ENCODE measurements around the gene NEK4.
A peak's percentile ranks its signal among the peaks of the same experiment; 100 is the strongest.

NEK4 gene

DNA sequence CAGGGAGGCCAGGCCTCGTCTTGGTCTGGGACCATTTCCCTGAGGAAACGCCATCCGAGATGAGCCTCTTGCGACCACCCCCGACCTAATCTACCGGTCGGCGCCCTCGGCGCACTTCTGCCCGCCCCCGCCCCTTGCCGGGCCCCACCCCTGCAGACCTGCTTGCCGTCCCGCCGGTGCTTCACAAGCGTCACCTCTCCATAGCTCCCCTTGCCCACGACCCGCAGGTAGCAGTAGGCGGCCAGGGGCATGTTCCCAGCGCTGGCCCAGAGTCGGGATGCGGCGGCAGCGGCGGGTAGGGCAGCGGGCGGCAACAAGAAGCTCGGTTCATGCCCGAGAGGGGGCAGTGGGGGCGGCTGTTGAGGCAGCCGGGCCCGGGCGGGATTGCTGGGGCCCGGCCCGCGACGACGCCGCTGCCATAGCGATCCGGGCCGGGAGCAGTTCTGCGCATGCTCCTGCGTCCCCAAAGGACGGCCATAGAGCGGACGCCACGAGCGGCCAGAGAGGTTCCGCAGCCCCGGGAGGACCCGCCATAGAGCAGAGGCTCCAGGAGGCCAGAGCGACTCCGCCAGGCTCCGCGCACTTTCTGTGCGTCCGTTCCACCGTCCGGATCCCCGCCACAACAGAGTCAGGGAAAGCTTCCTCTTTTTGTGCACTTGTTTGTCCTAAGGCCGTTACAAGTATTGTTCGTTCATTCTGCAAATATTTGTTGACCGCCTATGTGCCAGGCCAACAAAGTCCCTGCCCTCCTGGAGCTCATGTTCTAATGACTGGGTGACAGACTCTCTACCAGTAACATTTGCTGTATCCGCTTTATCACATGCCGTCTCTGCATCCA lies at the start of gene NEK4:
Gene NEK4, minus strand, starts transcription at position 445 of the 838 bp plus-strand sequence. Its CDS starts 194 bp downstream, at position 251.
- DNase-seq (ENCODE audit: low read depth, low spot score): peak; percentile 41

DNA sequence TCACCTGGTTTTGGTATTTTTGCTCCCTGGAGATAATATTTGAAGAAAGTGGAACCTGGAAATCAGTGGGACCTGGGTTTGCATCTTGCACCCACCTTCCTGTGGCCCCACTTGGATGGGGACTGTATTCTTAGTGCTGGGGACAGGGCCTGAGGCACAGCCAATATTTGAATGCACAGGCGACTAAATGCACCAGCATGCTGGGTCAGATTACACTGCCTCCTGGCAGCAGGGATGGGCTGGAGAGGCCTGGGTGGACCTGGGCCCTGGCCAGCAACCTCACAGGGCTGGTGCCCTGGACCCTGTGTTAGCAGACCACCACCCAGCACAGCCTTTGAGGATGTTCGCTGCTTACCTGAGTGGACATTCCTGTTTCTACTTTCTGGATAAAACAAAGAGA lies 49.2 kb upstream of the NEK4 start:
- no peak for DNase-seq (ENCODE audit: low read depth, low spot score)

DNA sequence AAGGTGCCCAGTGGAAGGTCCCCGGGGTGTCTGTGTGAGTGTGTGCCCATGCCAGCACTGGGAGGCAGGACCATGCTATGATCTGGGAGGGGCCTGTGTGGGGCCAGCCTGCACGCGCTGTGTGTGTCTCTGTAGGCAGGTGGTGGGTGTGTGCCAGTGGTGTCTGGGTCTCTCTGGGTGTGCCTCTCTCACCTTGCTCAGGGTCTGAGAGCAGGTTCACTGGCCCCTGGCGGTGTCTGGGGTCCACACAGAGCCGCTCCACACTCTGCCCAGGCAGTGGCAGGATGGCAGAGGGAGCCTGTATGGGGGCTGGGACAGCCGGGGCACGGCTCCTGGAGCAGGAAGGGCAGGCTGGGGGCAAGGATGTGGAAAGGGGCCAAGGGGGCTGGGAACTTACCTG lies 47.1 kb upstream of the NEK4 start:
- no peak for DNase-seq (ENCODE audit: low read depth, low spot score)

DNA sequence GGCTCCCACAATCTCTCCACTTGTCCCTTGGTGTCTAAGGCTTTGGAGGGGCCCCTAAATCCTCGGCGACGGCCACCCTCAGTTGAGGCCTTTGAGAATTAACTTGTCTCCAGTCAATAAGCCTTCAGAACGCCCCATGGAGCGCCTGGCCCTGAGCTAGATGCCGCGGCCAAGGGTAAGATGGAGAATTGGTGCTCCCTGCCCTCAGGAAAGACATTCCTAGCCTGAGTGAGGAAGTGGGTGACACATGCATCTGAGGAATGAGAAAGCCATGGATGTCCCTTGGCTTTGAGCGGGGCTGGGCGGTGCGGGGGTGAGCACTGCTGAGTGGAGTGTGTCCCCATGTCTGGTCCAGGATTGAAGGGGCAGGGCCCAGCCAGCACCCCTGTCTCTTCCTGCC lies 46.5 kb upstream of the NEK4 start:
- no peak for DNase-seq (ENCODE audit: low read depth, low spot score)

DNA sequence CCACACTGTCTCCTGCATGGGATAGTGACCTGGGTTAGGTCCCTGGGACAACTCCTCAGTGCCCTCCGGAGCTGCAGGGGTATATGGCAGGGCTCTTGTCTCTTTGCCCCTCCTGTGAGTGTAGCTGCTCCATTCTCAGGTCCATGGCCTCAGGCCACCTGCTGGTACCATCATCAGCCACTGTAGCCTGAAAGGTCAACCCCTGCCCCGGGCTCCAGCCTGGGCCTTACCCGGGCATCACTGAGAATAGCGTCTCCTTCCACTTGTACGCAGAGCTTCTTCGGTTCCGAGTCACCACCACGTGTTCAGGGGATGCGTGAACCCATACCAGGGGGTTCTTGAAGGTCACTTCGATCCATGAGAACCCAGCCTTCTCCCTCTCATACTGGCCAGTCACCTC lies 45.9 kb upstream of the NEK4 start:
- no peak for DNase-seq (ENCODE audit: low read depth, low spot score)

DNA sequence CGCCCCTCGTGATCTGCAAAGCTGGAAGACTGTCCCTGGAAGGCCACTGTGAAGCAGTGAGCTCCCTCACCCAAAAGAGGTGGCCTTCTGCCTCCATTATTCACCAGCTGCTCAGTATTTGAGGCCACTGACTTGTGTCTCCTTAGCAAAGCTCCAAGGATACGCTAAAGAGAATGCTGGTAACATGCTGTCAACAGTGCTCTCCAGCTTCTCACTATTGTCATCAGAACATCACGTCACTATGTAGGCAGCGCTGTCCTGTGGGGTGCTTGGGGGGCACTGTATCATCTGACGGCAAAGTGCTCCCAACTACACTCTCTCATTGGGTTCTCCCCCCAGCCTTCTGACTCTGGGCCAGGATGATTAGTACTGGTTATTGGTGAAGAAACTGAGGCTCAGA lies 45.5 kb upstream of the NEK4 start:
- DNase-seq (ENCODE audit: low read depth, low spot score): no peak

DNA sequence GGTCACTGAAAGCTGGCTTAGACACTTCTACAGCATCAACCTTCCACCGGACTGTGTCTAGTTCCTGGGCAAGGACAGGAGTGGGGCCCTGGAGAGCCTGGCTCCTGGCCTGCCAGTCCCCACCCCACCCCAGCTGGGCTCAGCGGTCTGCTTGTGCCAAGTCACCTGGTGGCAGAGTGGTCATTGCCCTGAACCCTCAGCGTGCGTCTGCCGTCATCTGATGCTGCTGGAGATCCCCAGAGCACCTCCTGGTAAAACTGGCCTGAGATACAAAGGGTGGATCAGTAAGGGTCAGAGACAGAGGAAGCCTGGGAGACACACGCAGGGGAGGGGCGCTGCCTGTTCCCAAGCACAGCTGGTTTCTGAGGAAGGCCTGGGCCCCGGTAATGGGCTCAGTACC lies 43.1 kb upstream of the NEK4 start:
- DNase-seq (ENCODE audit: low read depth, low spot score): no peak

DNA sequence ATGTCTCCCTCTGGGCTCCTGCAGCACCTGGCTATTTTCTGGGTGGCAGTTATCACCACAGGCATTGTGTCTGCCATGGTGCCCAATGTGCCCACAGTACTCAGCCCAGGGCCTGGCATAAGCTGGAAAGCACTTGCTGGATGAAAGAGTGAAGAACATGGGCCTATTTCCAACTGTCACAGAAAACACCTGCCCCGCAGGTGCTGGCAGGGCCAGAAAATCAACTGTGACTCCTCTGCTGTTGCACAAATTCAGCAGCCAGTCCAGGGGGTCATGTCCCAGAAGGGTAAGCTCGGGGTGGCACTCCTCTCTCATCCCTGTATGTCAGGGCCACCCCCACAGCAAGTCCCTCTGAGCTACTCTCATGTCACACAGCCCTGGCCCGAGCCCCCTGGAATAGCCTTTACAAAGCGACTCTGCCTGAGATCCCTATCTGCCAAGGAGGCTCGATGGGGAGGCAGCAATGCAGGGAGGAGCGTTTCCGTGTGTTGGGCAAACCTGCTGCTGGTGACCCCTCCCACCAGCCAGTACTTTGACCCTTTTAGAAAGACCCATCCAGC lies 40.8 kb upstream of the NEK4 start:
- no peak for DNase-seq (ENCODE audit: low read depth, low spot score)

DNA sequence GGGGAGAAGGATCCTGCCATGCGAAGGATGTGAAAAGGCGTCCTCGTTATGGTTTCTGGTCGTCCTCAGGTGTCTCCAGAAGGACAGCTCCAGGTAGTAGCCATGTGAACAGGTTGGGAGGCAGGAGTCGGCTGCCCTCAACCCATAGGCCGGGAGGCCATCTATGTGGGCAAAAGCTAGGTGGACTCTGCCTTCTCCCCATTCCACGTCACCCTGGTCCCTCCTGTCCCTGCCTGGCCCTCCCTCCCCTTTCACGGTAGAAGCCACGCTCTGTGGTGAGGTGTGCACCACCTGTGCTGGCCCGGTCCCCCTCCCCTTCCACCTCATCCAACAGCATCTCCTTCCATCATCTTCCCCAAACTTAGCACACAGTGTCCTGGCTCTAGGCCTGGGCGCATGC lies 40.2 kb upstream of the NEK4 start:
- no peak for DNase-seq (ENCODE audit: low read depth, low spot score)

DNA sequence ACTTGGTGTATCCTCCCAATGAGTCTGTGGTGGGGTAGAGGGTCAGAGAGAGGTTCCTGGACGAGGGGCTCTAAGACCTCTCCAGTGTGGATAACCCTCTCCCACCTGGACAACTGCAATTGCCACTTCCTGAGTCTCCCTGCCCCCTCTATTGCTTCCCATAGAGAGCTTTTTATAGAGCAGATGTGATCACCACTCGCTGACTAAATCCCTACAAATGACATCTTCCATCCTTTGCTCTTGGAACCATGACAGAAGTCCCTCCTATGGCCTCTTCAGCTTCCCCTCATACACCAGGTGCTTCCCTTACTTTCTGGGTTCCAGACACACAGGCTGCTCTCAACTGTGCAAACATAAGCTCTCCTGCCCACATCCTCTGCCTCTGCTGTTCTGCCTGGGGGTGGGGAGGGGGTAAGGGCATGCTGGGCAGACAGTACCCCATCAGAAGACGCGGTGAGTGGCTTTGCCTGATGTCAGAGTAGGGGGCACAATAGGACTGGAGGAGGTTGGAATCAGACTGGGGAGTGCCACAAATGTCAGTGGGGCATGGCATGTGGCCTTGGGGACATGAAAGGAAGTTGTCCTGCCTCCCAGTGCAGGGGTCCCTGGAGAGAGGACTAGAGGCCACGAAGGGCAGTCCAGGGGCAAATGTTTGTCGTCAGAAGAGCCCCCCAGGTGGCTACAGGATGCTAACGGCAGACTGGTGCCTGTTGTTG lies 39.1 kb upstream of the NEK4 start:
- no peak for DNase-seq (ENCODE audit: low read depth, low spot score)

DNA sequence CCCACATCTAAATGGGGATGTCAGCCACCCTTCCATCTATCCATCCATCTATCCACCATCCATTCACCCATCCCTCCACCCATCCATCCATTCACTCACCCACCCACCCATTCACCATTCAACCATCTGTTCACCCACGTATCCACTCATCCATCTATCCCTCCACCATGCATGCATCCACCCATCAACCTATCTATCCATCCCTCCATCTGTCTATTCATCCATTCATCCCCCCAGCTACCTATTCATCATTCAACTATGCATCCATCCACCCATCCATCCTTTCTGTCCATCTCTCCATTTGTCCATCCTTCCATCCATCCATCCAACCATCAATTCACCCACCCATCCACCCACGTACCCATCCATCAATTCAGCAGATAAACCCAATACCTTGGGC lies 38.4 kb upstream of the NEK4 start:
- DNase-seq (ENCODE audit: low read depth, low spot score): no peak

DNA sequence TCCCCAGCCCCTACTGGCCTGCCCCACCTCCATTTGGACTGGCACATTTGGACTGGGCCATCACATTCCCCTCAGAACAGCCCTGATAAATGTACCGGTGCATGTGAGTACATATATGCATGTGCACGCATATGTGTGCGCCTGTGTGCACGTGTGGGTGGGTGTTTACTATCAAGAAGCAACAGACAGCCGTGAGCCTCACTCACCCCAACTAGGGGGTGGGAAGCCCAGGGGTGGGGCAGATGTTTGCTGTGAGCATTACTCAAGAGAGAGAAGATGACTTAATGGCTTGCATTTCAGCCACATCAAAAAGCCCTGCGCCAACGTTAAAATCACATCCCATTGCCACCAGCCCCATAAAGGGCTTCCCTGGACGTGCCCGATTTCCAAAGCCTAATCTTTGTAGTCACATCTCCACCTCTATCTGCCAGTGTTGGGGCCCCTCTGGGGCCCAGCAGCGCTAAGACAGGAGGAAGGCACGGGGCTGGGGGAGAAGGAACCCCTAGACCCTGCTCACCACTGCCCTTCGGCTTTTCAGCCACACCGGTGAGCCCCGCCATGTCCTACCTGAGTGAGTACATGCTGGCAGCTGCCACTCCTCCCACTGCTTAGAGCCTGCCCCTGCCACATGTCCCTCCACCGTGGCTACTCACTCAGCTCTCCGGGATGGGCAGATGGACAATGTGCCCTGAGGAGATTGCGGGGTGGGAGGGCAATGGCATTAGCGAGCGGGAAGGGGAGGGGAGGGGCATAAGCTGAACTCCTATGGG lies 34.7 kb upstream of the NEK4 start:
- DNase-seq (ENCODE audit: low read depth, low spot score): no peak

DNA sequence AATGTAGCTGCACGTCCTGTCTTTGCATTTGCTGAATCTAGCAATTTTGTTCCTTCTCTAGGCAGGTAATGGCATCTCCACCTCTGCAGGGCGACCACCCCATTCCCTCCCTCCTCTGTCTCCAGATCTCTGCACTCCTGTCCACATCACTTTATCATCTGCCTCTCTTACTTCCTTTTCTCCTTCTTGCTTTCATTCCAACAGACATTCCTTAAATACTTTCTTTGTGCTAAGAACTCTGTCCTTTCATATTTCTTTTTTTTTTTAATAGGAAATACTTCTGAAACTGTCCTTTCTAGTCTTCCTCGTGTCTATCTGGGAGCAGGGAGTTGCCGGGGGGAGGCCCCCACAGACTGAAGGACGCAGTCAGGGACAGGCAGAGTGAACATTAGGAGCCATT lies 31.1 kb upstream of the NEK4 start:
- DNase-seq (ENCODE audit: low read depth, low spot score): no peak

DNA sequence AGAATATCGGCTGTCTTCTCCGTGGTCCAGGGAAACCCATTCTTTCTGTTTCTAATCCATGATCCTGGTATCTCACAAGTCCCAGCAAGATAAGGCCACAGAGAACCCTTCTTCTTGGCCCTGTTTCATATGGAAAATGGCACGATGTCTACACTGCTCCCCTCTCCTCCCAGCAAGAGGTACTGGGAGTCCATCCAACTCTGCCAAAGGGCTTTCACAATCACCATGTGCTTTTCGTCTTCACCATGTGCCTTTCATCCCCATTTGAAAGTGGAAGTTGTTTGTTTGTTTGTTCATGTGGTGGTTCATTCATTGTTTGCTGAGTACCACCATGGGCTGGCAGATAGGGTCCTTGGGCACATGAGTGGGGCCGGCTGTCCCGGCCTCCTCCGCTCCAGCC lies 29.3 kb upstream of the NEK4 start:
- no peak for DNase-seq (ENCODE audit: low read depth, low spot score)

DNA sequence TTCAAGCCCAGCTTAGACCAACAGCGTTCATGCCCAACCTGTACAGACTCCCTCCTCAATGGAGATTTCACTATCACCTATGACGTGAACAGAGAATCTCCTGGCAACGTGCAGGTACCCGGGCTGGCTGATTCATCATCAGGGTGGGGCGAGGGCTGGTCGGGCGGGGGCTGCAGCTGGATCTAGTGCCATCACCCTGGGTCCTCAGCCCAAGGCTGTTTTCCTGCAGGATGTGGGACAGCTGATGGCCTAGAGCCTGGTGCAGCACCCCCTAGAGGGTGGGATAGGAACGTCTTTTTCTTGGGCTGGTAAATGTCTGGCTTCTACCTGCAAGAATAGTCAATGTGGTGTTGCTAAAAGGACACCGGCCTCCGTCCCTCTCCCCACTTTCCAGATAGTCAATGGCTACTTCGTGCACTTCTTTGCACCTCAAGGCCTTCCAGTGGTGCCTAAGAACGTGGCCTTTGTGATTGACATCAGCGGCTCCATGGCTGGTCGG lies 28.3 kb upstream of the NEK4 start:
- DNase-seq (ENCODE audit: low read depth, low spot score): no peak

DNA sequence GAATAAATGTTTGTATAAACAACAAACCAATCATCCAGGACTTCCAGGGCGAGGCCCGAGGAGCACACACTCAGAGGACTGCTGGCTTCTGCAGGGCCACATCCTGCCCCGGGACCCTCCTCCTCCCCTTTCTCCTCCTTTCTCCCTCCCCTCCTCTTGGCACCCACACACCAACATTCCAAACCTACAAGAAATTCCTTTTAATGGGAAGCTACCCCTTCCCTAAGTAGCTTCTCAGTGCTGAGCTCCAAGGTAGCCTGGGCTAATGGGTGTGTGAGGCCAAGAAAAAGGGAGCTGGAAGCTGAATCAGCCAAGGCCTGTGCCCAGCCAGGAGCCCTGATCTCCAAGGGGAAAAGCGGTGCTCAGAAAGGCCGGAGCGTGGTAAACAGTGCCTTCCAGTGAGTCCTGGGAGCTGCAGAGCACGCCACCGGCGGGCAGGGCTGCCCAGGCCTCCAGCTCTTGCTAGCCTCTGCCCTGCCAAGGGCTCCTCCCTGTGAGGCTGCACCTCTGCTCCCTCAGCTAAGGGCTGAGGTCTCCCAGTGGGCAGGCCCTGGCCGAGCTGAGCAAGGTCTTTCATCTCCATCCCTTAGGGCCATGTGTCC lies 27.7 kb upstream of the NEK4 start:
- DNase-seq (ENCODE audit: low read depth, low spot score): no peak

DNA sequence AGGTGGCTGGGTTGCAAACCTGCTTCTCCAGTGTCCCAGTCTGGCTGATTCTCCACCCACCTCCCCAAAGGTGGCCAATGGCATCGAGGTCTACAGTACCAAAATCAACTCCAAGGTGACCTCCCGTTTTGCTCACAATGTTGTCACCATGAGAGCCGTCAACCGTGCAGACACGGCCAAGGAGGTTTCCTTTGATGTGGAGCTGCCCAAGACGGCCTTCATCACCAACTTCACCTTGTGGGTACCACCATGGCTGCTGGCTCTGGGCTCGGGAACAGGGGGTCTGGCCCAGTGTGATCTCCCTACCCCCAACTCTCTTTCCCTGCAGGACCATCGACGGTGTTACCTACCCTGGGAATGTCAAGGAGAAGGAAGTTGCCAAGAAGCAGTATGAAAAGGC lies 25.7 kb upstream of the NEK4 start:
- DNase-seq (ENCODE audit: low read depth, low spot score): no peak

DNA sequence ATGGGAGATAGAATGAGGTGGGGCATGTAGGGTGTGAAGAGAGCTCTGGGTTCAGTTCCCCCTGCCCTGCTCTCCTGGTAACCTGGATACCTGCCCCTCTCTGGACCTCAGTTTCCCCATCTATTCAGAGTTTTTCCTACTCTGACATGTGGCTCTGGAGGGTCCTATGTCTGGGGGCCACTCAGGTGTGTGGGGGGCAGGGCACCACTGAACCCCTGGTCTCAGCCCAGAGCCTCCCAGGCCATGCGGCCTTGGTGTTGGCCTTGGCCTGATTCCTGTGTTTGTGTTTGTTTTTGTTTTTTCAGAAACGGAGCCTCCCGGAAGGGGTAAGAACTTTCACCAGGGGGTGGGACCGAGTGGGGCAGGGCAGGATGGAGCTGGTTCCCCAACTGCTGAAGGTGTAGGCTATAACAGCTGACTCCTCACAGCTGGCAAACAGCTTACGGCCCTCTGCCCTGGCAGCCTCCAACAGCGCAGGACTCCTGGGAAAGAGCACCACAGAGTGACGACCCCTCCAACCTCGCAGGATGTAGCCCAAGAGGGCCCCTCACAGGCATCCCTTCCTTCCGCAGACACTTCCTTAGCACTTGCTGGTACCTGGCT lies 24.7 kb upstream of the NEK4 start:
- DNase-seq (ENCODE audit: low read depth, low spot score): no peak

DNA sequence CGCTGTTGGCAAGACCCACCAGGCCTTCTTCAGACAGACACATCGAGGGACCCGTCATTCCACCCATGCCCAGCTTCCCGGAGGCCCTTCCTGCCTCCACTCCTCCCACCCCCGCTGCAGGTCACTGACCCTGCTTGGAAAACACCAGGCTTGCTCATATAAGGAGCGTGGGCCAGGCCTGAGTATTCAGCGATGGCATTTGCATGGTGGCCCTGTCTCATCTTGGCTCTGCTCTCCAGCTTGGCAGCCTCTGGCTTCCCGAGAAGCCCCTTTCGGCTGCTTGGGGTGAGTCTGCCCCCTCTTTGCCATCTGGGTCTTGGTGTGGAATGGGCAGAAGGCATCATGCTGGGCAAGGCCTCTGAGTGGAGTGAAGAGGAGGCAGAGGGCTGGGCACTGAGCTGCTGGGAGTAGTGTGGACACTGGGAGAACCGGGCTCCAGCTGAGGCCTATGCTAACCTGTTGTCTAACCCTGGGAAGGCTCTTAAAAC lies 23.9 kb upstream of the NEK4 start, which contains the start of gene ITIH3:
Gene ITIH3, plus strand, starts transcription at position 185 of the 488 bp plus-strand sequence. Its CDS starts 8 bp downstream, at position 193.
- DNase-seq (ENCODE audit: low read depth, low spot score): no peak

DNA sequence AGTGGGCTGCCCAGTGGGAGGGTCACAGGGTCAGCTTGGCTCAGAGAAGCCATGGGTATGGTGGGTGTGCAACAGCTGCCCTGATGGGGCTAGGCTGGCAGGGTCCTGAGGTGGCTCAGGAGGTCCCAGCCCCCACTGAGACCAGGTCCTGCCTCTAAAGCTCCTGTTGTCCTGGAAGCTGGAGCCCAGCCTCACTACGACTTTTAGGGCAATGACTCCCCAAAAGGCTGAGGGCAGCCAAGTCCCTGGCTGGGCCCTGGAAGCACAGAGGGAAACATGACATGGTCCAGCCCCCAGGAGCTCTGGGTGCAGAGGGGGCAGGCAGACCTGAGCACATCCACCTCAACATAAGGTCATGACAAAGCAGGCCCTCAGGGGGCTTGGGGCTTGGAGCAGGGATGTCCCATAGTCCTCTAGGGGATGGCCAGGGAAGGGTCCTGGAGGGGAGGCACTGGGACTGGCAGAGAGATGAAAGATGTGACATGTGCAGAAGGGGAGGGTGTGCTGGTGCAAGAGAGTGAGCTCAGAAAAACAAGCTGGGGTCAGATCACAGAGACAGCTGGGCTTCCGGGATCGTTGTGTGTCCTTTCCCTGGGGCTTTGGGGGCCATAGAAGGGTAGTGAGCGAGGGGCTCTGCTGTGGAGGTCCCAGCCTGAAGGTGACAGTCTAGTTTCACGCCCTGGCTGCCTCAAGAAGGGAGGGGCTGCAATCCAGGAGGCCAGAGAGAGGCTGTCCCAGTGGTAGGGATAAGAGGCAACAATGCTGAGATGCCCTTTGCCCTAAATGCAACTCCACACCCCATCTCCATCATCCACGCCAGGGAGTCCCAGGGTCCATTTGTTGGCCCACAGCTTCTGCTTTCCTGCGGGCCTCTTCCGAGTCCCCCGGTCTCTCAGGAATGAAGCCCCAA lies 23.2 kb upstream of the NEK4 start:
- no peak for DNase-seq (ENCODE audit: low read depth, low spot score)
